T-helper 2 cell treated with Interferon-gamma antibody and Interleukin-4, amounts not matched to agents 100 ng/mL and 5 ng/mL, for 36 hours (primary cell): ENCODE measurements around the gene ZNF710. TPM values are rescaled to one million over a fixed set of nuclear protein-coding genes. Genes with fewer than 3 reads are reported as not detected.
"Not testable (repeated sequence)": the region's sequence is repeated elsewhere in the genome, so short reads cannot be mapped to it uniquely, and the experiment has no call there.

Experiments used
- intact Hi-C: fragments of 100-400 bp; cut with micrococcal nuclease; formaldehyde crosslinking; loops from one replicate; pipeline ENCODE4 v1.15.1; 2023
- total RNA-seq: library from RNA; stranded (reverse); gene quantifications from 2 replicates; pipeline ENCODE4 v1.2.3, GENCODE V29; 2022

Gene ZNF710
- total RNA-seq, result 25.5 and 27.5 TPM in 2 replicates

- intact Hi-C loops, result loop anchor here (1.0 to 10.0 kb wide), 3 partner anchors 33 to 106 kb away; partner anchors contain the start of gene AP3S2
Measured at GRCh38 chr15:90001062-90001682, at the start of gene ZNF710. Gene ZNF710 (plus strand): TSS chr15:90001324. CDS start chr15:90067138, 65,814 bp downstream.

- intact Hi-C loops, result no loop called here
Measured at GRCh38 chr15:89954541-89954940, 46.6 kb upstream of the ZNF710 start.

GRCh38 chr15:89955449-89955998 is 45.6 kb upstream of the ZNF710 start:
- intact Hi-C loops, result not testable (repeated sequence)

GRCh38 chr15:89958107-89958805 is 42.9 kb upstream of the ZNF710 start:
- intact Hi-C loops, result no loop called here

- intact Hi-C loops, result no loop called here
Measured at GRCh38 chr15:89963301-89964231, 37.6 kb upstream of the ZNF710 start.

- intact Hi-C loops, result no loop called here
Measured at GRCh38 chr15:89964232-89964954, 36.7 kb upstream of the ZNF710 start.

- intact Hi-C loops, result no loop called here
Measured at GRCh38 chr15:89967881-89968280, 33.2 kb upstream of the ZNF710 start.

- intact Hi-C loops, result loop anchor here (2.0 kb wide), 1 partner anchor 73 kb away; no protein-coding TSS in a partner anchor
Measured at GRCh38 chr15:89971592-89971997, 29.5 kb upstream of the ZNF710 start.

GRCh38 chr15:89972085-89972484 is 29.0 kb upstream of the ZNF710 start:
- intact Hi-C loops, result no loop called here

- intact Hi-C loops, result no loop called here
Measured at GRCh38 chr15:89975482-89976245, 25.5 kb upstream of the ZNF710 start.

- intact Hi-C loops, result no loop called here
Measured at GRCh38 chr15:89976246-89976600, 24.9 kb upstream of the ZNF710 start.

- intact Hi-C loops, result not testable (repeated sequence)
Measured at GRCh38 chr15:89977836-89978235, 23.3 kb upstream of the ZNF710 start.

GRCh38 chr15:89978914-89979313 is 22.2 kb upstream of the ZNF710 start:
- intact Hi-C loops, result no loop called here

- intact Hi-C loops, result no loop called here
Measured at GRCh38 chr15:89980896-89981295, 20.2 kb upstream of the ZNF710 start.

- intact Hi-C loops, result no loop called here
Measured at GRCh38 chr15:89982315-89983055, 18.6 kb upstream of the ZNF710 start.

- intact Hi-C loops, result no loop called here
Measured at GRCh38 chr15:89984001-89984400, 17.1 kb upstream of the ZNF710 start.

- intact Hi-C loops, result no loop called here
Measured at GRCh38 chr15:89984421-89985010, 16.6 kb upstream of the ZNF710 start.

- intact Hi-C loops, result no loop called here
Measured at GRCh38 chr15:89985111-89985510, 16.0 kb upstream of the ZNF710 start.

GRCh38 chr15:89991312-89991711 is 9.8 kb upstream of the ZNF710 start:
- intact Hi-C loops, result no loop called here
